ENCODE measurements around the gene CIBAR2.
"Not testable (repeated sequence)": the region's sequence is repeated elsewhere in the genome, so short reads cannot be mapped to it uniquely, and the experiment has no call there.

The CIBAR2 gene

DNA sequence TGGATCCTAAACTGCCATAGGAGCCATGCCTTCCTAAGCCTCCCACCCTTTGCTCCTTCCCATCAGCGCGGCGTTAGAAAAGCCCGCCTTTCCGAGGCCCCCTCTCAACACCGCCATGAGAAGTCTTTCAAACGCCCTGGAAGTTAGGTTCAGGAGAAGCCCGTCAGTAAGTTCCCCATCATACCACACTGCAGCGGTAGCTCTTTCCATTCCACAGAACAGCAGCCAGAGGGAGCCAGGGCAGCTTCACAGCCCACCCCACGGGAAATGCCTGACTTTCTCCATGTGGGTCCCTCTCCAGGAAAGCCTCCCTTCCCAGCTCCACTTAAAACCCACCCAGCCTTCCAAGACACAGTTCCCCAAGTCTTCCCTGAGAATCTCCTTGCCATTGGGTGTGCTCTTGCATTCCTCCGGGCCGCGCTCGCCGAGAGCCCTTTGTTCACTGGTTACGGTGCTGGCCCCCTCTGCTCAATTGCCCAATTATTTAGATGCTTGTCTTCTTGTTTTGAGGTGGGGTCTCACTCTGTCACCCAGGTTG is 56.0 kb downstream of the CIBAR2 start:
- no peak for DNase-seq

DNA sequence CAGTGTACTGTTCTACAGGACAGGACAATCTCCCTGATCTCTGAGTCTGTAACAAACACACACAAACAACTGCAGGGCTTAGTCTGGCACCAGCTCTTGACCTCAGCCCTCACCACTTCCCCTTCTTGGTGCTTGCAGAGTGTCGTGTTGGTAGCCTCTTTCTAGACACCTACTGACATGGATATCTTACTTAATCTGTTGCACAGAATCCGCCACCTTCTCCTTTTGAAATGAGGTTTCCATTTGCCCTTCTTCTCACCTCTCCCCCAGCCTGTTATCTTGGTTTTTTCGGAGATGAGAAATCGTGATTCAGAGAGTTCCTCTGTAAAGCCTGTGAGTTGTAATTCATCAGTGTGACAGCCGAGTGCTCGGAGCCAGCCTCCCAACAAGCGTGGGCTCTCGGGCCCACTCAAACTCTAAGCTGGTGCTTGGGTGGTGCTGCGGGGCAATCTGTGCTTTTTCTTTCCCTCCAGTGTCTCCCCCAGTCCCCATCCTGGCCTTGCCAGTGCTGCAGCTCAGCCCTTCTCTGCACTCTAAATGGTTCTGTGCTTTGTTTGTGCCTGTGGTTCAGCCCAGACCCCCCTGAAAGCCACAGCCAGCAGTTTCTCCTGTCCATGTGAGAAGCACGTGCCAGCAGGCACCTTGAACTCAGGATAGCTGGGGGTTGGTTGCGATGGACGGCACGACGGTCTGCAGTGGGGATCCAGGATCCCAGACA is 56.6 kb downstream of the CIBAR2 start:
- DNase-seq: peak; percentile 92

DNA sequence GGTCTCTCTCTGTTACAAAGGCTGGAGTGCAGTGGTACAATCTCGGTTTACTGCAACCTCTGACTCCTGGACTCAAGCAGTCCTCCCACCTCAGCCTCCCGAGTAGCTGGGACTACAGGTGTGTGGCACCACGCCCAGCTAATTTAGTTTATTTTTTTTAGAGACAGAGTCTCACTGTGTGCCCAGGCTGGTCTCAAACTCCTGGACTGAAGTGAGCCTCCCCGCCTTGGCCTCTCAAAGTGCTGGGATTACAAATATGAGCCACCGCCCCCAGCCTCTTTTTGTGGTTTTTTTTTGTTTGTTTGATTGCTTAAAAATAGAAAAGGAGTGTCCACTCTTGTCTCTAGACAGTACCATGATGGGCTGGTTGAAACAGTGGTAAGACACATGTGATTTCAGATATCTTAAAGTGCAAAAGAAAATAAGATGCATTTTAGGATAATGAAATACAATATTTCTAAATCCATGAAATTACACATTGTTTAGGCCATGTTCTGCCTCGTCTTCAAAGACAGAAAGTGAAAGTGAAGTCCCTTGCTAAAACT is 57.3 kb downstream of the CIBAR2 start:
- no peak for DNase-seq

DNA sequence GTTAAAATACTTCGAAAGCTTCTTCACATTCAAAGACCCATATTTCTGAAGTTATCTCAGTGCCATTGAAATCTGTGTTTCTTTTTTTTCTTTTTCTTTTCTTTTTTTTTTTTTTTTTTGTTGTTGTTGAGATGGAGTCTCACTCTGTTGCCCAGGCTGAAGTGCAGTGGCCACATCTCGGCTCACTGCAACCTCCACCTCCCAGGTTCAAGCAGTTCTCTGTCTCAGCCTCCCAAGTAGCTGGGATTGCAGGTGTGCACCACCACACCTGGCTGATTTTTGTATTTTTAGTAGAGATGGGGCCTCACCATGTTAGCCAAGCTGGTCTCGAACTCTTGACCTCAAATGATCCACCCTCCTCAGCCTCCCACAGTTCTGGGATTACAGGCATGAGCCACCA is 58.0 kb downstream of the CIBAR2 start:
- not testable (repeated sequence) for DNase-seq

DNA sequence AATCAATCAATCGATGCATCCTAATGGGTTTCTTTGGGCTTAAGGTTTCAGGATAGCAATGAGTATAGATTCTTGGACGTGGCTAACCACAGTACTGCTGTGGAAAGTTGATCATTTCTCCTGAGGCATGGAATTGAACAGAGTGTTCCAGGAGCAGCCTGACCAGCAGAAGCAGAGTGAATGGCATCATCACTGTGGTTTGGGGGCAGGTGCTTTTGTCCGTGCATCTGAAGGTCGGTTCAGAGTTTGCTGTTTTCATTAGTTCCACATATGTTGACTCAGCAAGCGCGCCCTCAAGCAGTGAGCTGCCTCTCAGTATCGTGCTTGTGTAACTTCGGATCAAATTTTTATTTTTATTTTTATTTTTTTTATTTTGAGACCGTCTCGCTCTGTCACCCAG is 59.7 kb downstream of the CIBAR2 start:
- DNase-seq: no peak

DNA sequence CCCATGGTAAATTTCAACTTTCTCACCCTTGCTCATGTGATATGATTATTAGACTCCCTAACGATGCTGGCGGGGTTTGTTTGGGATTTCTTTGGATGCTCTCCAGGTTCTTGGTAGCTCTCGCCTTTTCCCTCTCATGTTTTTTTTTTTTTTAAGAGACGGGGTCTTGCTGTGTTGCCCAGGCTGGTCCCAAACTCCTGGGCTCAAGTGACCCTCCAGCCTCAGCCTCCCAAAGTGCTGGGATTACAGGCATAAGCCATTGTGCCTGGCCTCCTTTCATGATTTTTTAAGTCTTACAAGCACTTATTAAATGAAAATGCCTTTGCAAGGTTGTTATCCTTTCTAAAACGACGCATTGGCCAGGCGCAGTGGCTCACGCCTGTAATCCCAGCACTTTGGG is 60.6 kb downstream of the CIBAR2 start:
- no peak for DNase-seq

DNA sequence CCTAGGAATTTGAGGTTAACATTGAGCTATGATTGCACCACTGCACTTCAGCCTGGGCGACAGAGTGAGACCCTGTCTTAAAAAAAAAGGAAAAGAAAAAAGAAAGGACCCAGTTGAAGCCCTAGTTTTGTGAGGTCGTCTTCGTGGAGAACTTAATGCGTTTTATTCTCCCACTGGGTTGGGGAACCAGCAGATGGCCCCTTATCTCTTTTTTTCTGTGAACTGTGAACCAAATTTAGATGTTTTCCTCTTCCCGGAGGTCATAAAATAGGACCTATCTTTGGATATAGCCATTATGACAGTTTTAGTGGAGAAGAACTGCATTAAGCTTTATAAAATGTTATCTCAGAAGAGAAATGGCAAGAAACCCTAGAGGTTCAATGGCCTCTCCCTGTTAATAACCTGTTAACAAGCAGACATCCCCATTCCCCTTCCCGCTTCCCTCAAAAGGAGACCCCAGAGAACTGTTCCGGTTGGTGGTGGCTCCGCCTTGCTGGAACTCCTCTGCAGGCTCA is 61.1 kb downstream of the CIBAR2 start:
- no peak for DNase-seq

DNA sequence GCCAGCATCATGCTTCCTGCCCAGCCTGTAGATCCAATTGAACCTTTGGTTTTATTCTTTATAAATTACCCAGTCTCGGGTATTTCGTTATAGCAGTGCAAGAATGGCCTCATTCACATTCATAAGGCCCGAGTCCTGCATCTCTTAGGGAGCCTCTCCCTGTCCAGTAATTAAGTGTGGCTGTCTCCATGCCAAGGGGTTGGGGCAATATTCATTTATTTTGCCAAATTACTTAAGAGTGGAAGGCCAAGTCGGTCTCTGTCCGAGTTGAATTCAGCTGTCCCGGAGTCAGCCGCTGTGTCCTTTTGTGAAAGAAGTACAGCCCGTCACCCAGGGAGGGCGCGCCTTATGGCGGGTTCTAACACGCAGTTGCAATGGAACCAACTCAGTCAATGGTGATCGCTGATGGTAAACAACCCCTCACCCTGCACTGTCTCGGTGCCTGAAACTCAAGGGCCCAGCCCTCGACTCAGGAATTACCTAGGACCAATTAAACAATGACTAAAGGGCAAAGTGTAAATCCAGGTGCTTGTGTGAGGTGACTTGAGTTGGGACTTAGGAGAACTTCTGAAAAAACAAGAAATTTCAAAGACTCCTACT is 62.5 kb downstream of the CIBAR2 start:
- DNase-seq: no peak

DNA sequence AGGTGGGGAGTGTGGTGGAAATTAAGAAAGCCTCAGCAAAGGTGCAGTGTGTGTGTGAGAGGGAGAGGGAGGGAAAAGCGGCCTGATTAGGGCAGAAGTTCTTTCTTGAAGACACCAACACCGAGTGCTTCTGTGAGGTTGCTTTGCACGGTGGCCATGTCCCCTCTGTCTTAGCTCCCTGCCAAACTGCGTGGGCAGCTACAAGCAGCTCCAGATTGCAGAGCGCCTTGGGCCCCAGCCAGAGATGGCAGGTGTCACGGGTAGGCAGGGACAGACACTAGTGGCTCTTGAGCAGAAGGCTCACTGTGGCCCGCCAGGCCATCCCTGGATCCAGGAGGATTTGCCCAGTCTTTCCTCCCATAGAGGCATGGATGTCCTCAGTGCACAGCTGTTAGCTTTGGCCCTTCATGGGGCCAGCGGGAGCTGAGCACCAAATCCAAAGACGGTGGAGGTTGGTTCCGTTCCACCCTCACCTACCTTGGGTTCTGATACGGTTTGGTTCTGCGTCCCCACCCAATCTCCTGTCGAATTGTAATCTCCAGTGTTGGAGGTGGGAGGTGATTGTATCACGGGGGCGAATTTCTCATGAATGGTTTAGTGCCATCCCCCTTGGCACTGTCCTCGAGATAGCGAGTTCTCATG is 63.2 kb downstream of the CIBAR2 start:
- no peak for DNase-seq

All from GF-D8 (cell line).